GM18951 (cell line): ENCODE measurements around the gene REC8.
"Not testable (repeated sequence)": the region's sequence is repeated elsewhere in the genome, so short reads cannot be mapped to it uniquely, and the experiment has no call there.

Experiments used
- POLR2A ChIP-seq: IDR thresholded peaks from 4 replicates; pipeline ENCODE4 v1.6.1; 2011; ENCODE audit warnings: mild to moderate bottlenecking; ENCODE audit not compliant: insufficient read length, insufficient read depth; ENCODE audit errors: extremely low read depth
- in situ Hi-C: fragments of 300-500 bp; cut with MboI; formaldehyde crosslinking; loops from one replicate; pipeline ENCODE4 v1.12.0; 2022; ENCODE audit warnings: low sequenced_read_pairs, mixed read lengths, inconsistent platforms; ENCODE audit not compliant: unreplicated experiment

Gene REC8

GRCh38 chr14:24187539-24187915, 15.6 kb downstream of the REC8 start:
- in situ Hi-C loops, result no loop called here
- TF ChIP-seq POLR2A, result no peak

- in situ Hi-C loops, result no loop called here
- peak; percentile 91 for TF ChIP-seq POLR2A
Measured at GRCh38 chr14:24188251-24189058, 16.6 kb downstream of the REC8 start, which contains the start of gene IPO4. Gene IPO4, minus strand, starts transcription at chr14:24188816. Its CDS starts 29 bp downstream, at chr14:24188787.

- in situ Hi-C loops, result no loop called here
- no peak for TF ChIP-seq POLR2A
Measured at GRCh38 chr14:24189059-24189375, 17.1 kb downstream of the REC8 start.

- in situ Hi-C loops, result no loop called here
- no peak for TF ChIP-seq POLR2A
Measured at GRCh38 chr14:24189460-24189859, 17.6 kb downstream of the REC8 start.

- in situ Hi-C loops, result no loop called here
- no peak for TF ChIP-seq POLR2A
Measured at GRCh38 chr14:24190416-24190815, 18.5 kb downstream of the REC8 start.

DNA sequence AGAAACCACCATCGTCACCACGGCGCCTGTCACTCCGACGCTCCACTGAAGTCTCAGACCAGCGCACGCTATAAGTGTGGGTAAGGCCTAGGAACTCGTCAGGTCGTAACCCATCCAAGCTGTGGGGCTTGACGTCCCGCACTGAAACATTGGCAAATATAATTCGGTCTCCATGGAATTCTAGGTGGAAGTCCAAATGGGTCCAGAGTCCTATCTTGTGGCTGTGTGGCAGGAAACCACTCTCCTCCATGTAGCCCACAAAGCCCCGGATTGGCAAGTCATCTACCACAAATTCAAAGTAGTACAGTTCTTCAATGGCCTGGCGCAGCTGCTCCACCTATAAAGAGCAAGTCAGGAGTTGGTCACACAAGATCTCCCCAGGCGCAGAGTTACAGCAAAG, 21.1 kb downstream of the REC8 start:
- in situ Hi-C loops, result no loop called here
- no peak for TF ChIP-seq POLR2A

- no peak for TF ChIP-seq POLR2A
- in situ Hi-C loops, result no loop called here
Measured at GRCh38 chr14:24194186-24194872, 22.4 kb downstream of the REC8 start.

DNA sequence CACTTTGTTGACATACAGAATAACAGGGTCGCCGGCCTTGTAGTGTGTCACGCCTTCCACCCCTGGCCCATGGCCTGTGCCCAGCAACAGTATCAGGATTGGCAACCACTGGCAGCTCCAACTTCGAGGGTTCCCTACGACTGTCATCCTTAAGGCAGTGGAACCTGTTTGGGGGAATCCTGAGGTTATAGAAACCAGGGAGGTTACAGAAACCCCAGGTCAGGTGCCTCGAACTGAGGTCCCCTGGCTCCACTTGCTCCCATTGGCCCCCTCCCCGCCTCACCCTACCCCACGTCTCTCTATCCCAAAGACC, 22.9 kb downstream of the REC8 start:
- in situ Hi-C loops, result no loop called here
- TF ChIP-seq POLR2A, result no peak

- TF ChIP-seq POLR2A, result peak; percentile 68
Measured at GRCh38 chr14:24195186-24196070, 23.5 kb downstream of the REC8 start, which contains the start of gene TM9SF1. Gene TM9SF1, minus strand, starts transcription at chr14:24195441. Its CDS starts 422 bp downstream, at chr14:24195019.

DNA sequence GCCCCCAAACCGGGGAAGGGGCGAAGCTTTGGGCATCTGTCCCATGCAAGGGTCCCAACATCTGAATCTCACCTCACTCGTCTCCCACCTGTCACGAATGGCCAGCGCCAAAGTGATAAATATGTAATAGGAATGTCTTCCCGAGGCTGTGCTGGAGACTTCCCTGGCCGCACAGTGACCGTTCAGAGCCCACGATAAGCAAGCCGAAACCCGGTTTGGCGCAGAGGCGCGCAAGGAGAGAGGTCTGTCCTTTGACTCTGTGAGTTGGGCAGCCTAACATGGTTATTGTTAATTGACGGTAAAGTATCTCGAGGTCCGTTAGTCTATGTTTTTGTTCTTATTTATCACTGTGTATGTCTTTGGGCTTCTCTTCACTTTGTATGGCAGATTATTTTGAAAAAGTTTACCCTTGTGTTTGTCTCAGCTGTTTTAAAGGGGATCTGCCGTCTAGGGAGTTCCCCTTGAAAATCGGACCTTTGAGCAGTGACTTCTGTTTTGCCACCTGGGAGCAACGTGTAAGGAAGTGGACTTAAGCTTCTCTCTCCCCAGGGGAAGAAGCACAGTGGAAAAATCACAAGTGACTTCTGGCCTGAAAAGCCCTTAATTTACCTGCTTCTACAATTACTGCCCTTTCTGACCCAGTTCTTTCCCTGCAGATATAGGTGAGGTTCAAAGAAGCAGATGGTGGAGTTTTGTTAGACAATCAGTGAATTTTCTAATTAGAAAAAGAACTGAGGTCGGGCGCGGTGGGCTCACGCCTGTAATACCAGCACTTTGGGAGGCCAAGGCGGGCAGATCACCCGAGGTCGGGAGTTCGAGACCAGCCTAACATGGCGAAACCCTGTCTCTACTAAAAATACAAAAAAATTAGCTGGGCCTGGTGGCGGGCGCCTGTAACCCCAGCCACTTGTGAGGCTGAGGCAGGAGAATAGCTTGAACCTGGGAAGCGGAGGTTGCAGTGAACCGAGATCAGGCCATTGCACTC, 24.5 kb downstream of the REC8 start:
- TF ChIP-seq POLR2A, result no peak
- in situ Hi-C loops, result no loop called here

More at GRCh38 chr14:24195186-24196070, 23.5 kb downstream of the REC8 start, which contains the start of gene TM9SF1:
- in situ Hi-C loops, result no loop called here

DNA sequence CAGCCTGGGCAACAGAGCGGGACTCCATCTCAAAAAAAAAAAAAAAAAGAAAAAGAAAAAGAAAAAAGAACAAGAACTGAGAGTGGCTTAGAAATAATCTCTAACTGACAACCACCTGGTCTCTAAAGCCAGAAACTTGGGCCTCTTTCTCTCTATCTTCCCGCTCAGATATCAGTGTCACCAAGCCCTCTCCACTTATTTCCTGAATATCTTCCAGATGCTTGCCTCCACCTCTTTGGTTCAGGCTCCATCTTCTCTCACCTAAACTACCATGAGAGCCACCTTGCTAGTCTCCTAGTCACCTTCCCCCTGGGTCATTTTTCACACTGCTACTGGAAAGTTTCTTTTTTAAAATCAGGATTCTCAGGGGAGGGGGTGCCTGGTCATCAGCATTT, 25.2 kb downstream of the REC8 start:
- TF ChIP-seq POLR2A, result no peak

GRCh38 chr14:24198814-24199524, 27.1 kb downstream of the REC8 start:
- no peak for TF ChIP-seq POLR2A
- in situ Hi-C loops, result no loop called here

More for the DNA sequence above, 25.2 kb downstream of the REC8 start:
- in situ Hi-C loops, result no loop called here

- in situ Hi-C loops, result not testable (repeated sequence)
Measured at GRCh38 chr14:24202538-24202937, 30.7 kb downstream of the REC8 start.

DNA sequence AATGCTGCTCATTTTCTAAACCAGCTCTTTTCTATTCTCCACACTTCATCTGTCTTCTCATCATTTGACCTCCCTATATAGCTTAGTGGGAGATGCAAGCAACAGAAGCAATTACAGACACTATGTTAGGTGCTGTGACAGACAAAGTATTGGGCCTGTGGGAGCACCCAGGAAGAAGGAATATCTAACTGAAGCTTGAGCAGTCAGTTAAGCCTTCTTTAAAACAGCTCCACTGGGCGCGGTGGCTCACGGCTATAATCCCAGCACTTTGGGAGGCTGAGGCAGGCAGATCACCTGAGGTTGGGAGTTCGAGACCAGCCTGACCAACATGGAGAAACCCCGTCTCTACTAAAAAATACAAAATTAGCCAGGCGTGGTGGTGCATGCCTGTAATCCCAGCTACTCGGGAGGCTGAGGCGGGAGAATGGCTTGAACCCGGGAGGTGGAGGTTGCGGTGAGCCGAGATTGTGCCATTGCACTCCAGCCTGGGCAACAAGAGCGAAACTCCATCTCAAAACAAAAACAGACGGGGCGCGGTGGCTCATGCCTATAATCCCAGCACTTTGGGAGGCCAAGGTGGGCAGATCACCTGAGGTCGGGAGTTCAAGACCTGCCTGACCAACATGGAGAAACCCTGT, 31.5 kb downstream of the REC8 start:
- in situ Hi-C loops, result not testable (repeated sequence)
